GDM1 (cell line): ENCODE results near the gene TTYH1.
A peak's percentile ranks its signal among the peaks of the same experiment; 100 is the strongest.
"Not testable (repeated sequence)": the region's sequence is repeated elsewhere in the genome, so short reads cannot be mapped to it uniquely, and the experiment has no call there.

Experiments
- DNase-seq: peaks from one replicate; lab custom pipeline; 2025; lab: John Stamatoyannopoulos, UW

The TTYH1 gene

GRCh38 chr19:54444737-54445136 lies 29.5 kb downstream of the TTYH1 start:
- no peak for DNase-seq

GRCh38 chr19:54446349-54446748 lies 31.1 kb downstream of the TTYH1 start:
- not testable (repeated sequence) for DNase-seq

GRCh38 chr19:54448040-54448773 lies 32.9 kb downstream of the TTYH1 start:
- DNase-seq = peak; percentile 30

GRCh38 chr19:54448774-54449700 lies 33.8 kb downstream of the TTYH1 start, which contains the start of gene LENG8:
LENG8 (plus strand) TSS chr19:54449199; CDS start chr19:54451345, 2,146 bp downstream.
- peak; percentile 98 for DNase-seq

- DNase-seq = no peak
These were observed 34.4 kb downstream of the TTYH1 start for GRCh38 chr19:54449701-54450069.

- no peak for DNase-seq
These were observed 36.1 kb downstream of the TTYH1 start for GRCh38 chr19:54451331-54451871.

GRCh38 chr19:54451997-54452396 lies 36.7 kb downstream of the TTYH1 start:
- no peak for DNase-seq

- no peak for DNase-seq
These were observed 37.4 kb downstream of the TTYH1 start for GRCh38 chr19:54452626-54453025.

- no peak for DNase-seq
These were observed 38.9 kb downstream of the TTYH1 start for GRCh38 chr19:54453921-54454780.

GRCh38 chr19:54454781-54455675 lies 39.8 kb downstream of the TTYH1 start:
- no peak for DNase-seq

- DNase-seq = no peak
These were observed 40.6 kb downstream of the TTYH1 start for GRCh38 chr19:54455786-54456422.

- DNase-seq = no peak
These were observed 41.4 kb downstream of the TTYH1 start for GRCh38 chr19:54456423-54457373.

GRCh38 chr19:54457773-54458647 lies 42.7 kb downstream of the TTYH1 start:
- no peak for DNase-seq

GRCh38 chr19:54458648-54459281 lies 43.5 kb downstream of the TTYH1 start:
- no peak for DNase-seq

- DNase-seq = no peak
These were observed 44.3 kb downstream of the TTYH1 start for GRCh38 chr19:54459282-54460229.

- no peak for DNase-seq
These were observed 45.2 kb downstream of the TTYH1 start for GRCh38 chr19:54460230-54461005.
